Measurements from ENCODE around the gene FRMPD1. TPM values are rescaled to one million over a fixed set of nuclear protein-coding genes. Genes with fewer than 3 reads are reported as not detected.

FRMPD1 gene
- total and polyA plus RNA-seq, 2 of the 13 experiments (the other 11 are each of a cell fraction or from before 2014, with no cell fraction given), result not detected

DNA sequence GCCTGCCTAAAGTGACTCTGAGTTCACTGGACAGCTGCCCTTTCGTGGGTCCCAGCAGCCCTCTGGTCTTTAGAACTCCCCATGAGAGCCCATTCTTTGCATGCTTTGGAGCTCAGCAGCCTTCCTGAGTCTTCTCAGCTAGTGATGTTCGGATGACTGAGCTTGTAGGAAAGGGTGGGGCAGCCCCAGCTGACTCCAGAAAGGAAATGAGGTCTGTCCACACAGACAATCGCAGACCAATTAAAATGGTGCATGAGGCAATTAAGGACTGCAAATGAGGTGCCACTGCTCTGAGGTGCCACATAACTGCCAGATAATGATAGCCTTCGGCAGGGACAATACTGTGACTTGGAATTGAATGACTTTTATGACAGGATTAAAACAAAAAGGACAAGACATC lies 32.9 kb upstream of the FRMPD1 start (continued):
- TF ChIP-seq, protein P1, sequence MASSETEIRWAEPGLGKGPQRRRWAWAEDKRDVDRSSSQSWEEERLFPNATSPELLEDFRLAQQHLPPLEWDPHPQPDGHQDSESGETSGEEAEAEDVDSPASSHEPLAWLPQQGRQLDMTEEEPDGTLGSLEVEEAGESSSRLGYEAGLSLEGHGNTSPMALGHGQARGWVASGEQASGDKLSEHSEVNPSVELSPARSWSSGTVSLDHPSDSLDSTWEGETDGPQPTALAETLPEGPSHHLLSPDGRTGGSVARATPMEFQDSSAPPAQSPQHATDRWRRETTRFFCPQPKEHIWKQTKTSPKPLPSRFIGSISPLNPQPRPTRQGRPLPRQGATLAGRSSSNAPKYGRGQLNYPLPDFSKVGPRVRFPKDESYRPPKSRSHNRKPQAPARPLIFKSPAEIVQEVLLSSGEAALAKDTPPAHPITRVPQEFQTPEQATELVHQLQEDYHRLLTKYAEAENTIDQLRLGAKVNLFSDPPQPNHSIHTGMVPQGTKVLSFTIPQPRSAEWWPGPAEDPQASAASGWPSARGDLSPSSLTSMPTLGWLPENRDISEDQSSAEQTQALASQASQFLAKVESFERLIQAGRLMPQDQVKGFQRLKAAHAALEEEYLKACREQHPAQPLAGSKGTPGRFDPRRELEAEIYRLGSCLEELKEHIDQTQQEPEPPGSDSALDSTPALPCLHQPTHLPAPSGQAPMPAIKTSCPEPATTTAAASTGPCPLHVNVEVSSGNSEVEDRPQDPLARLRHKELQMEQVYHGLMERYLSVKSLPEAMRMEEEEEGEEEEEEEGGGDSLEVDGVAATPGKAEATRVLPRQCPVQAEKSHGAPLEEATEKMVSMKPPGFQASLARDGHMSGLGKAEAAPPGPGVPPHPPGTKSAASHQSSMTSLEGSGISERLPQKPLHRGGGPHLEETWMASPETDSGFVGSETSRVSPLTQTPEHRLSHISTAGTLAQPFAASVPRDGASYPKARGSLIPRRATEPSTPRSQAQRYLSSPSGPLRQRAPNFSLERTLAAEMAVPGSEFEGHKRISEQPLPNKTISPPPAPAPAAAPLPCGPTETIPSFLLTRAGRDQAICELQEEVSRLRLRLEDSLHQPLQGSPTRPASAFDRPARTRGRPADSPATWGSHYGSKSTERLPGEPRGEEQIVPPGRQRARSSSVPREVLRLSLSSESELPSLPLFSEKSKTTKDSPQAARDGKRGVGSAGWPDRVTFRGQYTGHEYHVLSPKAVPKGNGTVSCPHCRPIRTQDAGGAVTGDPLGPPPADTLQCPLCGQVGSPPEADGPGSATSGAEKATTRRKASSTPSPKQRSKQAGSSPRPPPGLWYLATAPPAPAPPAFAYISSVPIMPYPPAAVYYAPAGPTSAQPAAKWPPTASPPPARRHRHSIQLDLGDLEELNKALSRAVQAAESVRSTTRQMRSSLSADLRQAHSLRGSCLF (CRISPR knock-in tag; IDR thresholded peaks at IDR 0.05; ENCODE audit: borderline replicate concordance), result no peak
- TF ChIP-seq ATM (IDR thresholded peaks at IDR 0.05; ENCODE audit: borderline replicate concordance) (no peak), RXRB (CRISPR knock-in tag; IDR thresholded peaks at IDR 0.05; ENCODE audit: borderline replicate concordance) (no peak), ZSCAN9 (CRISPR knock-in tag; IDR thresholded peaks at IDR 0.05; ENCODE audit: borderline replicate concordance) (no peak), ZNF160 (CRISPR knock-in tag; IDR thresholded peaks at IDR 0.05) (no peak), PPARG (CRISPR knock-in tag; conservative IDR thresholded peaks at IDR 0.05) (no peak), ZNF792 (CRISPR knock-in tag; IDR thresholded peaks at IDR 0.05) (no peak), NFYC (CRISPR knock-in tag; IDR thresholded peaks at IDR 0.05) (no peak), FOSL2 (CRISPR knock-in tag; IDR thresholded peaks at IDR 0.05) (no peak), HOXD1 (CRISPR knock-in tag; IDR thresholded peaks at IDR 0.05) (no peak)

DNA sequence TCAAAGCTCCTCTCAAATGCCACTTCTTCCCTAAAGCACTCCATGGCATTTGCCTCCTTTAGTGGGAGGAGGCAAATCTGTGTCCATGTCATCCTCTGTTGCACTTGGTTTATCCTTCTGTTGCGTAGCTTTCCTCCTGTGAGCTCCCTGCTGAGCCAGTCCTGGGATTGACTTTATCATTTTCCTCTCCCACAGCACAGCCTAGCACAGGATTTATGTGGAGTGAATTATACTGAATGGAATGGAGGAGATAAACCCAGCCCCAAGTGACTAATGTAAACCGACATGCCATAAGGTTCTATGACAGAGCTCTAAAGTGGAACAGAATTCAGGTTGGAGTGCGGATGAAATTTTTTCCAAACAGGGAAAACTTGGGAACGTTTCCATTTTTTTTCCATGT lies 31.9 kb upstream of the FRMPD1 start:
- no peaks in the 10 kb centered on the region for H3K4me1 ChIP-seq (ENCODE audit: insufficient read depth, low read length)
- no peak overlapping the region for H3K4me3 ChIP-seq (replicated peaks in 1 of 3; ENCODE audit: insufficient read depth in 1 of 3, low read depth in 2 of 3, low read length in 3 of 3)
- ChIA-PET CTCF (ENCODE audit: low intra/inter-chr PET ratio, low total read pairs) (no interaction called here), POLR2A (no interaction called here)
- no TSS peak for BruUV-seq (replicated peaks)
- 37% methylated on average over 4 of the region's 4 CpGs for WGBS (ENCODE audit: low lambda C conversion rate)
- H3K9ac ChIP-seq (ENCODE audit: insufficient read depth, low read depth, low read length), result no peak overlapping the region
- intact Hi-C loops (cut with micrococcal nuclease; ENCODE audit: unreplicated experiment), result no loop called here
- H3K27me3 ChIP-seq (ENCODE audit: control insufficient read depth in 1 of 2, insufficient read depth in 2 of 2, low read length in 2 of 2), result peaks cover 0 to 43% of the 10 kb centered on the region in 2 experiments; a peak in 3 of 5 replicates
- in situ Hi-C loops (cut with HindIII; ENCODE audit: extremely low pct_ligation_motif_present, low pct_unique_long_range_greater_than_20kb), result no loop called here
- H3K79me2 ChIP-seq (ENCODE audit: insufficient read depth, low read length), result no peaks in the 10 kb centered on the region
- H3K9me3 ChIP-seq (ENCODE audit: low read length), result no peaks in the 10 kb centered on the region
- no peak overlapping the region for H3K4me2 ChIP-seq (ENCODE audit: low read depth, low read length)
- TF ChIP-seq KDM3A (CRISPR knock-in tag; IDR thresholded peaks at IDR 0.05; ENCODE audit: low read depth) (no peak), ZMAT3 (CRISPR knock-in tag; conservative IDR thresholded peaks at IDR 0.05) (no peak), EED (CRISPR knock-in tag; IDR thresholded peaks at IDR 0.05) (no peak), HMG20A (CRISPR knock-in tag; IDR thresholded peaks at IDR 0.05; ENCODE audit: borderline replicate concordance) (no peak), ZFAT (CRISPR knock-in tag; conservative IDR thresholded peaks at IDR 0.05) (no peak)
- TF ChIP-seq, protein P2, sequence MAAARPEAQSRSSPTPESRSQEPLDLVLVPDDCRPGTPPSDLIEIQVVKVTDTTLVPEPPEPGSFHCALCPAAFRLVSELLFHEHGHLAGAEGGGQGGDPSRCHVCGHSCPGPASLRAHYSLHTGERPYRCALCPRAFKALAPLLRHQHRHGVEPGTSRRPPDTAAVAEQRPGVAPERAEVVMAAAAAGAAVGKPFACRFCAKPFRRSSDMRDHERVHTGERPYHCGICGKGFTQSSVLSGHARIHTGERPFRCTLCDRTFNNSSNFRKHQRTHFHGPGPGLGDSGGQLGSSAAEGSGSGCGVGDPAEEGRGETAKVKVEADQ (CRISPR knock-in tag; IDR thresholded peaks at IDR 0.05; ENCODE audit: borderline replicate concordance), result no peak
- TF ChIP-seq, protein P3, sequence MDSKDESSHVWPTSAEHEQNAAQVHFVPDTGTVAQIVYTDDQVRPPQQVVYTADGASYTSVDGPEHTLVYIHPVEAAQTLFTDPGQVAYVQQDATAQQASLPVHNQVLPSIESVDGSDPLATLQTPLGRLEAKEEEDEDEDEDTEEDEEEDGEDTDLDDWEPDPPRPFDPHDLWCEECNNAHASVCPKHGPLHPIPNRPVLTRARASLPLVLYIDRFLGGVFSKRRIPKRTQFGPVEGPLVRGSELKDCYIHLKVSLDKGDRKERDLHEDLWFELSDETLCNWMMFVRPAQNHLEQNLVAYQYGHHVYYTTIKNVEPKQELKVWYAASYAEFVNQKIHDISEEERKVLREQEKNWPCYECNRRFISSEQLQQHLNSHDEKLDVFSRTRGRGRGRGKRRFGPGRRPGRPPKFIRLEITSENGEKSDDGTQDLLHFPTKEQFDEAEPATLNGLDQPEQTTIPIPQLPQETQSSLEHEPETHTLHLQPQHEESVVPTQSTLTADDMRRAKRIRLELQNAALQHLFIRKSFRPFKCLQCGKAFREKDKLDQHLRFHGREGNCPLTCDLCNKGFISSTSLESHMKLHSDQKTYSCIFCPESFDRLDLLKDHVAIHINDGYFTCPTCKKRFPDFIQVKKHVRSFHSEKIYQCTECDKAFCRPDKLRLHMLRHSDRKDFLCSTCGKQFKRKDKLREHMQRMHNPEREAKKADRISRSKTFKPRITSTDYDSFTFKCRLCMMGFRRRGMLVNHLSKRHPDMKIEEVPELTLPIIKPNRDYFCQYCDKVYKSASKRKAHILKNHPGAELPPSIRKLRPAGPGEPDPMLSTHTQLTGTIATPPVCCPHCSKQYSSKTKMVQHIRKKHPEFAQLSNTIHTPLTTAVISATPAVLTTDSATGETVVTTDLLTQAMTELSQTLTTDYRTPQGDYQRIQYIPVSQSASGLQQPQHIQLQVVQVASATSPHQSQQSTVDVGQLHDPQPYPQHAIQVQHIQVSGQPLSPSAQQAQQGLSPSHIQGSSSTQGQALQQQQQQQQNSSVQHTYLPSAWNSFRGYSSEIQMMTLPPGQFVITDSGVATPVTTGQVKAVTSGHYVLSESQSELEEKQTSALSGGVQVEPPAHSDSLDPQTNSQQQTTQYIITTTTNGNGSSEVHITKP (CRISPR knock-in tag; IDR thresholded peaks at IDR 0.05; ENCODE audit: low read depth), result no peak
- H2AFZ ChIP-seq (ENCODE audit: low read length), result no peak overlapping the region
- no peak for DNase-seq (ENCODE audit: low spot score)
- no peaks in the 10 kb centered on the region for H4K20me1 ChIP-seq (ENCODE audit: insufficient read depth, low read length)
- no peak overlapping the region for H3K27ac ChIP-seq (ENCODE audit: extremely low read length, insufficient read depth, low read length)
- FAIRE-seq, result no peak
- H3K36me3 ChIP-seq (replicated peaks in 1 of 2; ENCODE audit: control insufficient read depth in 1 of 2, insufficient read depth in 2 of 2, low read length in 2 of 2), result no peaks in the 10 kb centered on the region
- ATAC-seq, result no peak

Measured in HepG2 (cell line).